ENCODE results near the gene METTL27.
A peak's percentile ranks its signal among the peaks of the same experiment; 100 is the strongest.
"Not testable (repeated sequence)": the region's sequence is repeated elsewhere in the genome, so short reads cannot be mapped to it uniquely, and the experiment has no call there.

Gene METTL27

GRCh38 chr7:73823873-73824592 is 18.3 kb downstream of the METTL27 start:
- TF ChIP-seq CTCF (IDR thresholded peaks at IDR 0.05; ENCODE audit: low read depth, low read length, missing control alignments): no peak
- DNase-seq (ENCODE audit: extremely low read depth, low read depth): no peak
- H3K4me3 ChIP-seq (replicated peaks; ENCODE audit: low read depth, low read length): no peak overlapping the region

GRCh38 chr7:73823257-73823656 is 19.1 kb downstream of the METTL27 start:
- DNase-seq (ENCODE audit: extremely low read depth, low read depth): no peak
- no peak overlapping the region for H3K4me3 ChIP-seq (replicated peaks; ENCODE audit: low read depth, low read length)
- no peak for TF ChIP-seq CTCF (IDR thresholded peaks at IDR 0.05; ENCODE audit: low read depth, low read length, missing control alignments)

GRCh38 chr7:73822319-73823173 is 19.8 kb downstream of the METTL27 start:
- TF ChIP-seq CTCF (IDR thresholded peaks at IDR 0.05; ENCODE audit: low read depth, low read length, missing control alignments): no peak
- H3K4me3 ChIP-seq (replicated peaks; ENCODE audit: low read depth, low read length): no peak overlapping the region
- DNase-seq (ENCODE audit: extremely low read depth, low read depth): peak; percentile 81

- not testable (repeated sequence) for H3K4me3 ChIP-seq (replicated peaks; ENCODE audit: low read depth, low read length); DNase-seq (ENCODE audit: extremely low read depth, low read depth)
Observed at GRCh38 chr7:73821597-73822285, 20.6 kb downstream of the METTL27 start.

- no peak for DNase-seq (ENCODE audit: extremely low read depth, low read depth)
- no peak for TF ChIP-seq CTCF (IDR thresholded peaks at IDR 0.05; ENCODE audit: low read depth, low read length, missing control alignments)
- no peak overlapping the region for H3K4me3 ChIP-seq (replicated peaks; ENCODE audit: low read depth, low read length)
Observed at GRCh38 chr7:73820013-73820412, 22.3 kb downstream of the METTL27 start.

- TF ChIP-seq CTCF (IDR thresholded peaks at IDR 0.05; ENCODE audit: low read depth, low read length, missing control alignments): no peak
- no peak for DNase-seq (ENCODE audit: extremely low read depth, low read depth)
- no peak overlapping the region for H3K4me3 ChIP-seq (replicated peaks; ENCODE audit: low read depth, low read length)
Observed at GRCh38 chr7:73817121-73817520, 25.2 kb downstream of the METTL27 start.

- TF ChIP-seq CTCF (IDR thresholded peaks at IDR 0.05; ENCODE audit: low read depth, low read length, missing control alignments): no peak
- DNase-seq (ENCODE audit: extremely low read depth, low read depth): no peak
- H3K4me3 ChIP-seq (replicated peaks; ENCODE audit: low read depth, low read length): no peak overlapping the region
Observed at GRCh38 chr7:73815436-73815835, 26.9 kb downstream of the METTL27 start.
